Measurements from ENCODE around the gene ELMO1. TPM values are rescaled to one million over a fixed set of nuclear protein-coding genes. Genes with fewer than 3 reads are reported as not detected.

The ELMO1 gene
- total and polyA plus RNA-seq, 2 experiments from 2014 or later = 19.7 to 28.7 TPM

DNA sequence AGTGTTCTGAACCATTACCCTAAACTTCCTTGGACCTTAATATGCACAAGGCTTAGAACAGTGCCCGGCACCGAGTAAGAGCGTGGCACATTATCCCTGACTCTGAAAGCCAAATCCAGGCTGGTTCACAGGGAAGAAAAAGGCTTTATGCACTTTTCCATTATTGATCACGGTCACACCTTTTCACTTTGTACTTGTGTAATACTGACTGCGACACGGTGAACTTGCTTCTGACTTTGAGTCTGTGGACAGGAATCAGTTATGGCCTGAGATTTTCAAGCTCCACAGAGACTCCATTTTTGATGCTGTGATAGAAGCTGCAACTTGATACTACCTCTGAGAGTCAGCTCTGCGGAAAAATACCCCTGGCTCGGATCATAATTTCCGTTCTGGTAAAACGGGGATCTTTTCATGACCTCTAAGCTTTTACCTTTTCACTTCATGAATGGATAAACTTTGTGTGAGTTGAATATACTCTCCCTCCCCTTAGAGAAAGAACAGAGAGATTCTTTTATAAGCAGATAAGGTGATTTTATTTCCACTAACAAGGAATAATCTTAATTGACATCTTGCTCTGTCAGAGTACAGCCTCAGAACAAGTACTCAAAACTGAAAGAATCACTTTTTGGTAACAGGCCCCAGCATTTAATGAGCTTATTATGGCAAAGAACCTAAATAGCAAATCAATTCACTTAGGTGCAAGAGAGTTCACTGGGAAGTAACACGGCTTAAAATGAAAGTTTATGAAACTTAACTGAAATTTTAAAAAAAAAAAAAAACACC lies 88.8 kb downstream of the ELMO1 start:
- H3K4me3 ChIP-seq = no peak overlapping the region
- peaks cover 11% of the 10 kb centered on the region for H3K4me1 ChIP-seq (ENCODE audit: insufficient read depth)
- H3K27ac ChIP-seq = no peak overlapping the region
- WGBS (ENCODE audit: low lambda C conversion rate, missing lambda C conversion rate) = 75% methylated on average over 11 of the region's 11 CpGs
- no peaks in the 10 kb centered on the region for H3K27me3 ChIP-seq
- no peaks in the 10 kb centered on the region for H4K20me1 ChIP-seq (ENCODE audit: insufficient read depth, poor library complexity, severe bottlenecking)
- H3K9me2 ChIP-seq (replicated peaks; ENCODE audit: insufficient read depth) = no peaks in the 10 kb centered on the region
- no peak overlapping the region for H2AFZ ChIP-seq
- no peaks in the 10 kb centered on the region for H3K9me3 ChIP-seq (ENCODE audit: low read depth)
- no peak for DNase-seq (ENCODE audit: low spot score)
- peaks cover 3% of the 10 kb centered on the region for H3K79me2 ChIP-seq
- no peaks in the 10 kb centered on the region for H3K36me3 ChIP-seq (replicated peaks; ENCODE audit: insufficient read depth, low read depth)
- H3K4me2 ChIP-seq = no peak overlapping the region
- TF ChIP-seq EZH2 (IDR thresholded peaks at IDR 0.05; ENCODE audit: borderline replicate concordance) (no peak), EZH2phosphoT487 (IDR thresholded peaks at IDR 0.05; ENCODE audit: low read depth, severe bottlenecking, unreplicated experiment) (no peak), CTCF (IDR thresholded peaks at IDR 0.05; ENCODE audit: poor library complexity) (no peak)

DNA sequence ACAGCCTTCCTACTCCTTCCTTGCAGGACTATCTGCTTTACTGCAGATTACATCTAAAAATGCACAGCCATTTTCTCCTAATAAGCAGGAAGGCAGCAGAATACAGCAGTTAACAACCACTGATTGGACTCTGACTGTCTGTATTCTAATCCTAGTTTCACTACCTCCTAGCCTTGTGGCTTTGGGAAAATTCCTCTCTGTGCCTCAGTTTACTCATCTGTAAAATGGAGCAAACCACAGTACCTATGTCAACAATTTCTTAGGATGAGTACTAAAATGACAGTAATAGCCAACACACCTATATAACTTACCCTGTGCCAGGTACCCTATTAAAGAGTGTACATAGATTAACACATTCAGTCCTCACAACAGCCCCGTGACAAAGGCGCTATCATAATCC lies 89.5 kb downstream of the ELMO1 start:
- no peaks in the 10 kb centered on the region for H3K36me3 ChIP-seq (replicated peaks; ENCODE audit: insufficient read depth, low read depth)
- H3K4me3 ChIP-seq = no peak overlapping the region
- WGBS (ENCODE audit: low lambda C conversion rate, missing lambda C conversion rate) = 88% methylated on average over 2 of the region's 2 CpGs
- H3K4me1 ChIP-seq (ENCODE audit: insufficient read depth) = peaks cover 16% of the 10 kb centered on the region
- no peaks in the 10 kb centered on the region for H3K9me3 ChIP-seq (ENCODE audit: low read depth)
- peaks cover 3% of the 10 kb centered on the region for H3K79me2 ChIP-seq
- H3K4me2 ChIP-seq = no peak overlapping the region
- no peaks in the 10 kb centered on the region for H3K9me2 ChIP-seq (replicated peaks; ENCODE audit: insufficient read depth)
- no peak for DNase-seq (ENCODE audit: low spot score)
- TF ChIP-seq EZH2 (IDR thresholded peaks at IDR 0.05; ENCODE audit: borderline replicate concordance) (no peak), CTCF (IDR thresholded peaks at IDR 0.05; ENCODE audit: poor library complexity) (no peak), EZH2phosphoT487 (IDR thresholded peaks at IDR 0.05; ENCODE audit: low read depth, severe bottlenecking, unreplicated experiment) (no peak)
- H3K27ac ChIP-seq = no peak overlapping the region
- no peaks in the 10 kb centered on the region for H3K27me3 ChIP-seq
- no peaks in the 10 kb centered on the region for H4K20me1 ChIP-seq (ENCODE audit: insufficient read depth, poor library complexity, severe bottlenecking)
- no peak overlapping the region for H2AFZ ChIP-seq

DNA sequence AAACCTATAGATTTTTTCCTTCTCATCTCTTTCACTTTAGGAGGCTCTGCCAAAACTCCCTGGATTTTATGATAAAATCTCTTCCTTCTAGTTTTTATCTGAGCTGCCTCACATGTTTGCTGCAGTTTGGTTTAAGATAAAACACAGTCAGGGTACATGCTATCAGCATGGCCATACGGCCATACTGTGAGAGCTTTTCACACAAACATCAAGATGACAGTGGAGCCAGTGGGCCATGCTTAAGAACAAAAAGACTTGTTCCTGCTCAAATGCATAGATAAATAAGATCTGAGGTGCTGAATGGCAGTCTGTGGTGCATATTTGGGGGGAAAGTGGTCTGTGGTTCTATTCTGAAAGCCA lies 91.0 kb downstream of the ELMO1 start:
- no peak for DNase-seq (ENCODE audit: low spot score)
- peak overlapping the region; percentile 32 for H3K27ac ChIP-seq
- peaks cover 3% of the 10 kb centered on the region for H3K79me2 ChIP-seq
- H2AFZ ChIP-seq = no peak overlapping the region
- peaks cover 21% of the 10 kb centered on the region for H3K4me1 ChIP-seq (ENCODE audit: insufficient read depth)
- H3K27me3 ChIP-seq = no peaks in the 10 kb centered on the region
- no peak overlapping the region for H3K4me3 ChIP-seq
- no peaks in the 10 kb centered on the region for H3K9me2 ChIP-seq (replicated peaks; ENCODE audit: insufficient read depth)
- no peak overlapping the region for H3K4me2 ChIP-seq
- WGBS (ENCODE audit: low lambda C conversion rate, missing lambda C conversion rate) = 33% methylated on average over 1 of the region's 1 CpG
- no peaks in the 10 kb centered on the region for H3K9me3 ChIP-seq (ENCODE audit: low read depth)
- TF ChIP-seq CTCF (IDR thresholded peaks at IDR 0.05; ENCODE audit: poor library complexity) (no peak), EZH2phosphoT487 (IDR thresholded peaks at IDR 0.05; ENCODE audit: low read depth, severe bottlenecking, unreplicated experiment) (no peak), EZH2 (IDR thresholded peaks at IDR 0.05; ENCODE audit: borderline replicate concordance) (no peak)
- no peaks in the 10 kb centered on the region for H3K36me3 ChIP-seq (replicated peaks; ENCODE audit: insufficient read depth, low read depth)
- no peaks in the 10 kb centered on the region for H4K20me1 ChIP-seq (ENCODE audit: insufficient read depth, poor library complexity, severe bottlenecking)

Measured in hepatocyte (in vitro differentiated cells).